B cell (primary cell): Measurements from ENCODE around the gene ZNF608. TPM values are rescaled to one million over a fixed set of nuclear protein-coding genes. Genes with fewer than 3 reads are reported as not detected.
A peak's percentile ranks its signal among the peaks of the same experiment; 100 is the strongest.

Experiments
- ATAC-seq: fragments of 200-7000 bp; cut with Tn5 transposase; one replicate; pipeline ENCODE4 v1.10.0; 2021; ENCODE audit warnings: low read depth, mild to moderate bottlenecking, moderate number of reproducible peaks, moderate library complexity
- CTCF ChIA-PET: fragments of 350-600 bp; sonication (Branson Sonifier 250); formaldehyde crosslinking; loops from one replicate; lab custom pipeline; 2021; ENCODE audit warnings: antibody characterized with exemption, inconsistent platforms; lab: Charles Lee
- POLR2A ChIA-PET: fragments of 350-600 bp; sonication (Branson Sonifier 250); formaldehyde crosslinking; loops from one replicate; lab custom pipeline; 2021; ENCODE audit warnings: antibody characterized with exemption; lab: Charles Lee
- DNase-seq: peaks from one replicate; pipeline ENCODE4 v3.0.0; 2013
- H2AFZ ChIP-seq: 2 replicates; pipeline ENCODE4 v1.6.1; 2012; ENCODE audit warnings: mild to moderate bottlenecking, low read depth, low read length; ENCODE audit not compliant: insufficient read depth, poor library complexity, severe bottlenecking
- H3K27ac ChIP-seq, 2 donors: 1 replicate in 1 of 2; 2 replicates in 1 of 2; pipeline ENCODE4 v1.5.1; 2012 to 2013; ENCODE audit warnings: low read length in 2 of 2, mild to moderate bottlenecking in 2 of 2, moderate library complexity in 1 of 2
- H3K27me3 ChIP-seq, 4 experiments: fragments of 200-600 bp in 1 of 4; sonication (generic) in 1 of 4; replicated peaks in 1 of 4; 1 replicate in 2 of 4; 2 replicates in 2 of 4; pipeline versions ENCODE4 v1.6.1 to v1.7.0; 2013 to 2016; ENCODE audit warnings: low read length in 3 of 4, mild to moderate bottlenecking in 2 of 4, mixed read lengths in 1 of 4, moderate library complexity in 1 of 4; ENCODE audit not compliant: insufficient read depth in 4 of 4, control insufficient read depth in 3 of 4; ENCODE audit errors: control extremely low read depth in 1 of 4
- H3K36me3 ChIP-seq, 2 experiments: replicated peaks in 1 of 2; 1 replicate in 1 of 2; 2 replicates in 1 of 2; pipeline versions ENCODE4 v1.6.1 to v1.7.1; 2013; ENCODE audit warnings: low read length in 1 of 2; ENCODE audit not compliant: insufficient read depth in 2 of 2, control insufficient read depth in 1 of 2; ENCODE audit errors: control extremely low read depth in 1 of 2, extremely low read depth in 1 of 2
- H3K4me1 ChIP-seq, 2 donors: fragments of 200-600 bp in 1 of 2; sonication (generic) in 1 of 2; 1 replicate in 1 of 2; 2 replicates in 1 of 2; pipeline versions ENCODE4 v1.5.1 to v1.6.1; 2013 to 2017; ENCODE audit warnings: low read length in 2 of 2; ENCODE audit not compliant: control insufficient read depth in 2 of 2, insufficient read depth in 2 of 2
- H3K4me2 ChIP-seq: replicated peaks from 2 replicates; pipeline ENCODE3; 2012; ENCODE audit warnings: mild to moderate bottlenecking, low read depth, low read length; ENCODE audit not compliant: poor library complexity, severe bottlenecking
- H3K4me3 ChIP-seq, 5 experiments: fragments of 200-600 bp in 1 of 5; sonication (generic) in 1 of 5; 1 replicate in 3 of 5; 2 replicates in 2 of 5; pipeline versions ENCODE4 v1.5.1 to v1.7.0; 2011 to 2016; ENCODE audit warnings: low read length in 4 of 5, mild to moderate bottlenecking in 4 of 5, low read depth in 2 of 5, control low read depth in 1 of 5, moderate library complexity in 1 of 5; ENCODE audit not compliant: insufficient read depth in 1 of 5; ENCODE audit errors: control extremely low read depth in 1 of 5, extremely low read depth in 1 of 5
- H3K79me2 ChIP-seq: fragments of 200-600 bp; sonication (generic); one replicate; pipeline ENCODE4 v1.6.0; 2016; ENCODE audit warnings: low read length; ENCODE audit not compliant: control insufficient read depth, insufficient read depth
- H3K9ac ChIP-seq: fragments of 200-600 bp; sonication (generic); 2 replicates; pipeline ENCODE4 v1.6.1; 2017; ENCODE audit warnings: mild to moderate bottlenecking, low read length, moderate library complexity
- H3K9me3 ChIP-seq, 3 donors: one replicate each; pipeline versions ENCODE4 v1.6.1 to v1.7.1; 2013; ENCODE audit warnings: low read length in 2 of 3; ENCODE audit not compliant: control insufficient read depth in 2 of 3, insufficient read depth in 1 of 3; ENCODE audit errors: control extremely low read depth in 1 of 3
- H4K20me1 ChIP-seq: 2 replicates; pipeline ENCODE4 v1.6.0; 2012; ENCODE audit warnings: mild to moderate bottlenecking, low read length; ENCODE audit not compliant: insufficient read depth, control insufficient read depth, poor library complexity, severe bottlenecking
- H3K27ac Mint-ChIP-seq: one replicate; pipeline ENCODE4 v1.8.0; 2021; ENCODE audit warnings: mixed read lengths
- H3K27me3 Mint-ChIP-seq: one replicate; pipeline ENCODE4 v1.8.0; 2021; ENCODE audit warnings: mixed read lengths
- H3K4me1 Mint-ChIP-seq: one replicate; pipeline ENCODE4 v1.8.0; 2021; ENCODE audit warnings: mixed read lengths
- H3K4me3 Mint-ChIP-seq: one replicate; pipeline ENCODE4 v1.8.0; 2021; ENCODE audit warnings: mixed read lengths
- H3K9me3 Mint-ChIP-seq: one replicate; pipeline ENCODE4 v1.8.0; 2022; ENCODE audit warnings: mixed read lengths; ENCODE audit not compliant: insufficient read depth
- CTCF ChIP-seq: fragments of 200-600 bp; IDR thresholded peaks from one replicate; pipeline ENCODE4 v1.8.0; 2022; ENCODE audit warnings: antibody characterized with exemption, mild to moderate bottlenecking
- EZH2 ChIP-seq: IDR thresholded peaks from 2 replicates; pipeline ENCODE4 v1.6.1; 2012; ENCODE audit warnings: borderline replicate concordance, low read depth, mild to moderate bottlenecking, moderate library complexity, low read length; ENCODE audit not compliant: insufficient read depth, poor library complexity, severe bottlenecking
- WGBS: methylation state at CpG from one replicate; pipeline ENCODE4 v1.1.5; 2013; ENCODE audit warnings: missing lambda C conversion rate; ENCODE audit not compliant: insufficient coverage; 5-methylcytosine and 5-hydroxymethylcytosine counted together
- intact Hi-C: fragments of 100-400 bp; cut with micrococcal nuclease; formaldehyde crosslinking; loops from one replicate; pipeline ENCODE4 v1.10.0; 2022
- polyA plus RNA-seq: library from polyadenylated mRNA; depleted of rRNA; stranded (reverse); fragments of >200 nt; gene quantifications from 2 replicates; pipeline ENCODE4 v1.2.3, GENCODE V29; 2012
- total RNA-seq, 2 donors: library from RNA; stranded (reverse); fragments of 120-200 nt in 1 of 2; gene quantifications; 1 replicate in 1 of 2; 2 replicates in 1 of 2; pipeline versions ENCODE4 v1.2.3 to v1.2.4, GENCODE V29; 2013 to 2022

The ZNF608 gene
- total and polyA plus RNA-seq, 2 donors (not counting 1 experiment from before 2014, with no cell fraction given), result 8.5 to 17.4 TPM

- CTCF ChIA-PET, result interaction anchor here (0.6 to 2.5 kb wide), 5 partner anchors 9 to 1058 kb away, joined by 3 to 6 read pairs (median 4); no protein-coding TSS in a partner anchor
- Histone ChIP-seq H3K27me3 (no peaks in the 10 kb centered on the region), H3K4me2 (peak overlapping the region; percentile 12), H3K79me2 (peaks cover 87% of the 10 kb centered on the region), H3K4me3 (no peak overlapping the region), H2AFZ (no peak overlapping the region), H3K9me3 (no peaks in the 10 kb centered on the region), H3K4me1 (peaks cover 23 to 26% of the 10 kb centered on the region in 2 donors), H3K9ac (no peak overlapping the region), H3K36me3 (no peaks in the 10 kb centered on the region), H4K20me1 (no peaks in the 10 kb centered on the region), H3K27ac (no peak overlapping the region)
- intact Hi-C loops, result loop anchor here (1.0 kb wide), 1 partner anchor 9 kb away; no protein-coding TSS in a partner anchor
- peak; percentile 26 for ATAC-seq
- TF ChIP-seq CTCF, result no peak
- no peak for TF ChIP-seq EZH2
- H3K9me3 Mint-ChIP-seq, result no peaks in the 10 kb centered on the region
- no peak for DNase-seq
- H3K27me3 Mint-ChIP-seq, result no peaks in the 10 kb centered on the region
- peaks cover 62% of the 10 kb centered on the region for H3K4me1 Mint-ChIP-seq
- WGBS, result 40% methylated on average over 1 of the region's 1 CpG
- POLR2A ChIA-PET, result interaction anchor here (0.6 to 1.4 kb wide), 2 partner anchors 17 to 71 kb away, joined by 3 to 4 read pairs; no protein-coding TSS in a partner anchor
- peak overlapping the region; percentile 53 for H3K4me3 Mint-ChIP-seq
- peak overlapping the region; percentile 61 for H3K27ac Mint-ChIP-seq
Observed at GRCh38 chr5:124729720-124730359, 16.6 kb downstream of the ZNF608 start.

DNA sequence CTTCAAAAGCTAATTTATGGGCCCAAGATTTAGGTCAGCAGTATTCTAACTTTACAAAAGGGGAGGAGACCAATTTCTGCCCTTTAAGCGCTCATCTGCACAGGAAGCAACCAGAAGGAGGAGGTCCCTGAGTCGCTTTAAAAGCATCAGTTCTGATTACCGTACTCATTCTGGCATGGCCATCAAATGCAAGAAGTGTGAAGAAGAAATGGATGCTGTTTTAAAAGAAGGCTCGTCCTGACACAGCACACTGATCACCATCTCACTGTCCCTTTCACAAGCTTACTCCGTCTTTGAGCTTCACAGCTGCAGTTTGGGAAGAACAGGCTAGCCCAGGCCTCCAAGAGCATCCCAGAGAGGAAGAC is 17.5 kb downstream of the ZNF608 start:
- Histone ChIP-seq H3K9ac (no peak overlapping the region), H3K4me2 (peak overlapping the region; percentile 31), H2AFZ (no peak overlapping the region), H3K27me3 (no peaks in the 10 kb centered on the region), H3K27ac (no peak overlapping the region), H3K4me1 (peaks cover 21 to 31% of the 10 kb centered on the region in 2 donors), H3K79me2 (peaks cover 87% of the 10 kb centered on the region), H4K20me1 (no peaks in the 10 kb centered on the region), H3K4me3 (no peak overlapping the region), H3K36me3 (no peaks in the 10 kb centered on the region), H3K9me3 (no peaks in the 10 kb centered on the region)
- TF ChIP-seq EZH2 (no peak), CTCF (no peak)
- POLR2A ChIA-PET, result interaction anchor here (1.2 kb wide), 1 partner anchor 19 kb away, joined by 4 read pairs; no protein-coding TSS in a partner anchor
- DNase-seq (no peak), ATAC-seq (peak; percentile 22)
- WGBS, result 100% methylated on average over 1 of the region's 5 CpGs
- Mint-ChIP-seq H3K4me1 (peaks cover 62% of the 10 kb centered on the region), H3K9me3 (no peaks in the 10 kb centered on the region), H3K27me3 (no peaks in the 10 kb centered on the region), H3K4me3 (peak overlapping the region; percentile 66), H3K27ac (peak overlapping the region; percentile 73)
- CTCF ChIA-PET, result interaction anchor here (1.2 to 2.5 kb wide), 3 partner anchors 19 to 204 kb away, joined by 3 to 6 read pairs (median 6); no protein-coding TSS in a partner anchor
- intact Hi-C loops, result no loop called here
